GM12878 (cell line): ENCODE data around the gene ARL16. TPM values are rescaled to one million over a fixed set of nuclear protein-coding genes. Genes with fewer than 3 reads are reported as not detected.

Source experiments
- ATF7 ChIP-seq: fragments of 450-650 bp; IDR thresholded peaks from 2 replicates; pipeline ENCODE4 v1.6.1; 2016; ENCODE audit warnings: low read depth, mild to moderate bottlenecking
- CUX1 ChIP-seq: IDR thresholded peaks from 2 replicates; pipeline ENCODE4 v1.6.1; 2012; ENCODE audit warnings: improper control_type of control experiment, low read depth, low read length; ENCODE audit not compliant: insufficient replicate concordance
- EED ChIP-seq: sonication (generic); IDR thresholded peaks from 2 replicates; pipeline ENCODE4 v1.6.1; 2016; ENCODE audit warnings: antibody characterized with exemption, low read depth
- ELK1 ChIP-seq: IDR thresholded peaks from 2 replicates; pipeline ENCODE4 v1.6.1; 2012; ENCODE audit warnings: low read depth, low read length, improper control_type of control experiment
- ETV6 ChIP-seq, 2 experiments: fragments of 450-650 bp in 1 of 2; IDR thresholded peaks in 1 of 2; conservative IDR thresholded peaks in 1 of 2; 2 replicates each; pipeline ENCODE4 v1.6.1; 2014; ENCODE audit warnings: antibody characterized with exemption in 1 of 2, borderline replicate concordance in 1 of 2, low read depth in 1 of 2, mild to moderate bottlenecking in 1 of 2, moderate library complexity in 1 of 2
- FOXK2 ChIP-seq: fragments of 450-650 bp; IDR thresholded peaks from 2 replicates; pipeline ENCODE4 v1.6.1; 2017; ENCODE audit warnings: mild to moderate bottlenecking, moderate library complexity
- IRF4 ChIP-seq: IDR thresholded peaks from 2 replicates; pipeline ENCODE4 v1.6.1; 2011; ENCODE audit warnings: low read depth, low read length
- IRF5 ChIP-seq: fragments of 450-650 bp; IDR thresholded peaks from 2 replicates; pipeline ENCODE4 v1.6.1; 2017; ENCODE audit warnings: borderline replicate concordance
- NBN ChIP-seq: fragments of 450-650 bp; IDR thresholded peaks from 2 replicates; pipeline ENCODE4 v1.6.1; 2016
- NR2F1 ChIP-seq: fragments of 450-650 bp; conservative IDR thresholded peaks from 2 replicates; pipeline ENCODE4 v1.6.1; 2017; ENCODE audit warnings: mild to moderate bottlenecking
- SP1 ChIP-seq: IDR thresholded peaks from one replicate; pipeline ENCODE4 v1.6.1; 2011; ENCODE audit warnings: low read depth, low read length
- TARDBP ChIP-seq: IDR thresholded peaks from 2 replicates; pipeline ENCODE4 v1.6.1; 2016; ENCODE audit warnings: borderline replicate concordance
- TCF7 ChIP-seq: IDR thresholded peaks from 2 replicates; pipeline ENCODE4 v1.6.1; 2014; ENCODE audit warnings: antibody characterized with exemption, borderline replicate concordance
- USF2 ChIP-seq: IDR thresholded peaks from 2 replicates; pipeline ENCODE4 v1.6.1; 2011; ENCODE audit warnings: low read depth, low read length, improper control_type of control experiment, borderline replicate concordance
- ZNF274 ChIP-seq: IDR thresholded peaks from one replicate; pipeline ENCODE4 v1.8.0; 2011; ENCODE audit not compliant: insufficient read length, insufficient read depth
- ZNF592 ChIP-seq: fragments of 450-650 bp; IDR thresholded peaks from 2 replicates; pipeline ENCODE4 v1.6.1; 2017; ENCODE audit warnings: mild to moderate bottlenecking, moderate library complexity
- ZNF622 ChIP-seq: fragments of 450-650 bp; IDR thresholded peaks from 2 replicates; pipeline ENCODE4 v1.6.1; 2017; ENCODE audit warnings: mild to moderate bottlenecking, inconsistent platforms
- polyA plus RNA-seq, 11 experiments: library from polyadenylated mRNA; depleted of rRNA in 4 of 11; unstranded in 6 of 11; stranded (reverse) in 5 of 11; fragments of >200 nt; fragmentation: Nextera tagmentation in 4 of 11; fragmentation: Illumina TruSeq in 1 of 11; extraction: Ambion mirVana in 4 of 11; extraction: Trizol in 1 of 11; gene quantifications; 1 replicate in 1 of 11; 2 replicates in 10 of 11; pipeline versions ENCODE4 v1.2.1 to v1.2.3, GENCODE V29; 2011 to 2016; ENCODE audit warnings: inconsistent platforms in 2 of 11, missing spikeins in 2 of 11, low read depth in 1 of 11
- total RNA-seq, 4 experiments: library from RNA; depleted of rRNA in 3 of 4; stranded (reverse); fragments of >200 nt in 3 of 4; fragmentation: Illumina TruSeq in 1 of 4; extraction: Trizol in 1 of 4; gene quantifications; 2 replicates each; pipeline versions ENCODE4 v1.2.1 to v1.2.3, GENCODE V29; 2013 to 2021

Gene ARL16
- total and polyA plus RNA-seq, 10 of the 15 experiments (the other 5 are each of a cell fraction or from before 2014, with no cell fraction given): 4.7 to 47.6 (median 30.9) TPM

GRCh38 chr17:81702934-81703746, 19.5 kb upstream of the ARL16 start, which contains the start of gene MRPL12 (continued):
- TF ChIP-seq ZNF592 (no peak), ETV6 (conservative IDR thresholded peaks at IDR 0.05 in 1 of 2, IDR thresholded peaks at IDR 0.05 in 1 of 2; ENCODE audit: borderline replicate concordance in 1 of 2, low read depth in 1 of 2) (no peak), NBN (peak; percentile 42; the same call in 1 of the 2 replicates), USF2 (no peak), SP1 (peak; percentile 63), ELK1 (peak; percentile 82; the same call in 1 of the 2 replicates), TARDBP (peak; percentile 32; the same call in 1 of the 2 replicates), CUX1 (no peak), EED (peak; percentile 38), IRF4 (0 out of 2 replicates have a peak, but pooled peaks have one; percentile 46), TCF7 (no peak), ATF7 (no peak), NR2F1 (peak; percentile 95), FOXK2 (no peak), ZNF622 (no peak), ZNF274 (no peak), IRF5 (no peak)
